ENCODE results near the gene CLEC4F. TPM values are rescaled to one million over a fixed set of nuclear protein-coding genes. Genes with fewer than 3 reads are reported as not detected.

The CLEC4F gene
- total and polyA plus RNA-seq, 2 of the 13 experiments (the other 11 are each of a cell fraction or from before 2014, with no cell fraction given) = 0.12 to 0.13 TPM

DNA sequence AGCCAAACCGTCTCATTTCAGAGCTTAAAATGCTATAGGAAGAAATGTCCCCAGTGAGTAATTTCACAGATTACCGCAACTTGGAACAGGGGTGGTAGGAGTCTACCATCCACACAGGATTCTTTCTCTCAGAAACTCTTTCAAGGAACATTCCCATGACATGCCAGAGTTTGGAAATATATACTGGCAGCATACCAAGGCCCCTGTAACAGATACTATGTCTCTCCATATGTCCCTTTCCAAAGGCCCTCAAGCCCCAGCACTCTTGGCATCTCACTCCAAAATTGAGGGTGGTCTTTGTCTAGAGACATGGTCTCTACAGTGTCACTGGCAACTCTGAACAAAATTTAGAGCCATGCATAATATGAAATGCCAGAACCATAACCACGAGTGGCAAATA lies 40.9 kb downstream of the CLEC4F start (continued):
- no peak for TF ChIP-seq ZNF44 (CRISPR knock-in tag; IDR thresholded peaks at IDR 0.05)
- no peak for TF ChIP-seq ATF3 (CRISPR knock-in tag; IDR thresholded peaks at IDR 0.05)

DNA sequence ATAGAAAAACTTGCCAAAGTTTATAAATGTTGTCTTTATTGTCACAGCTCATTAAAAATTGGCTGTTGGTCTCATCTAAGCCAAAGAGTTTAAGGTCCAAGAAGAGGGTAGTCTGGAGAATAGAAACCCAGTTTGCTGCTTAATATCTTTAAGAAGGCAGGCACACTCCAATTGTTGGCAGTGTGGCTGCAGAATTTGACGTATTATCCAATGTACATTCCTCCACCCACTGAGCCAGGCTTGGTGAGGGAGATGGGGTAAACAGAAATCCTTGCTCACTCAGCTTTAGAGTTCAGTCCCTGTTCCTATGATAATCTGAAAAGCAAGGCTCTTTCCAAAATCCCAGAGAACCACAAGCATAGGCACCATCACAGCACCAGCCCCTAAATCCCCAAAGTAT lies 41.7 kb downstream of the CLEC4F start:
- FAIRE-seq = no peak
- Histone ChIP-seq H3K4me2 (ENCODE audit: low read depth, low read length) (no peak overlapping the region), H3K9ac (ENCODE audit: insufficient read depth, low read depth, low read length) (no peak overlapping the region), H3K27me3 (ENCODE audit: control insufficient read depth in 1 of 2, insufficient read depth in 2 of 2, low read length in 2 of 2) (peaks cover 0 to 12% of the 10 kb centered on the region in 2 experiments; a peak in 2 of 5 replicates), H3K4me1 (ENCODE audit: insufficient read depth, low read length) (no peaks in the 10 kb centered on the region), H3K36me3 (replicated peaks in 1 of 2; ENCODE audit: control insufficient read depth in 1 of 2, insufficient read depth in 2 of 2, low read length in 2 of 2) (no peaks in the 10 kb centered on the region), H3K27ac (ENCODE audit: extremely low read length, insufficient read depth, low read length) (no peak overlapping the region), H2AFZ (ENCODE audit: low read length) (no peak overlapping the region), H3K4me3 (replicated peaks in 1 of 3; ENCODE audit: insufficient read depth in 1 of 3, low read depth in 2 of 3, low read length in 3 of 3) (no peak overlapping the region), H3K9me3 (ENCODE audit: low read length) (no peaks in the 10 kb centered on the region), H3K79me2 (ENCODE audit: insufficient read depth, low read length) (no peaks in the 10 kb centered on the region), H4K20me1 (ENCODE audit: insufficient read depth, low read length) (no peaks in the 10 kb centered on the region)
- ChIA-PET POLR2A (no interaction called here), CTCF (ENCODE audit: low intra/inter-chr PET ratio, low total read pairs) (no interaction called here)
- 16% methylated on average over 1 of the region's 1 CpG for WGBS (ENCODE audit: low lambda C conversion rate)
- BruUV-seq (replicated peaks) = no TSS peak
- DNase-seq (ENCODE audit: low spot score) = no peak
- in situ Hi-C loops (cut with HindIII; ENCODE audit: extremely low pct_ligation_motif_present, low pct_unique_long_range_greater_than_20kb) = no loop called here
- intact Hi-C loops (cut with micrococcal nuclease; ENCODE audit: unreplicated experiment) = no loop called here
- ATAC-seq = no peak
- TF ChIP-seq ZNF329 (CRISPR knock-in tag; IDR thresholded peaks at IDR 0.05; ENCODE audit: low read depth) (no peak), ZNF841 (CRISPR knock-in tag; IDR thresholded peaks at IDR 0.05; ENCODE audit: borderline replicate concordance) (no peak), ZNF616 (CRISPR knock-in tag; IDR thresholded peaks at IDR 0.05; ENCODE audit: low read depth) (no peak), ZNF343 (CRISPR knock-in tag; IDR thresholded peaks at IDR 0.05) (no peak), SRSF4 (IDR thresholded peaks at IDR 0.05; ENCODE audit: low read depth, low read length, poor library complexity, severe bottlenecking) (no peak), NPAS2 (CRISPR knock-in tag; IDR thresholded peaks at IDR 0.05; ENCODE audit: borderline replicate concordance) (no peak), MLLT10 (CRISPR knock-in tag; IDR thresholded peaks at IDR 0.05) (no peak), ZNF460 (CRISPR knock-in tag; IDR thresholded peaks at IDR 0.05; ENCODE audit: borderline replicate concordance) (no peak), HNF1B (CRISPR knock-in tag; IDR thresholded peaks at IDR 0.05) (no peak), KLF13 (CRISPR knock-in tag; IDR thresholded peaks at IDR 0.05) (no peak), CTCF (CRISPR knock-in tag; IDR thresholded peaks at IDR 0.05) (no peak), TP53 (CRISPR knock-in tag; conservative IDR thresholded peaks at IDR 0.05) (no peak)
- TF ChIP-seq, protein P1, sequence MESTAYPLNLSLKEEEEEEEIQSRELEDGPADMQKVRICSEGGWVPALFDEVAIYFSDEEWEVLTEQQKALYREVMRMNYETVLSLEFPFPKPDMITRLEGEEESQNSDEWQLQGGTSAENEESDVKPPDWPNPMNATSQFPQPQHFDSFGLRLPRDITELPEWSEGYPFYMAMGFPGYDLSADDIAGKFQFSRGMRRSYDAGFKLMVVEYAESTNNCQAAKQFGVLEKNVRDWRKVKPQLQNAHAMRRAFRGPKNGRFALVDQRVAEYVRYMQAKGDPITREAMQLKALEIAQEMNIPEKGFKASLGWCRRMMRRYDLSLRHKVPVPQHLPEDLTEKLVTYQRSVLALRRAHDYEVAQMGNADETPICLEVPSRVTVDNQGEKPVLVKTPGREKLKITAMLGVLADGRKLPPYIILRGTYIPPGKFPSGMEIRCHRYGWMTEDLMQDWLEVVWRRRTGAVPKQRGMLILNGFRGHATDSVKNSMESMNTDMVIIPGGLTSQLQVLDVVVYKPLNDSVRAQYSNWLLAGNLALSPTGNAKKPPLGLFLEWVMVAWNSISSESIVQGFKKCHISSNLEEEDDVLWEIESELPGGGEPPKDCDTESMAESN (CRISPR knock-in tag; conservative IDR thresholded peaks at IDR 0.05) = no peak
- TF ChIP-seq, protein P2, sequence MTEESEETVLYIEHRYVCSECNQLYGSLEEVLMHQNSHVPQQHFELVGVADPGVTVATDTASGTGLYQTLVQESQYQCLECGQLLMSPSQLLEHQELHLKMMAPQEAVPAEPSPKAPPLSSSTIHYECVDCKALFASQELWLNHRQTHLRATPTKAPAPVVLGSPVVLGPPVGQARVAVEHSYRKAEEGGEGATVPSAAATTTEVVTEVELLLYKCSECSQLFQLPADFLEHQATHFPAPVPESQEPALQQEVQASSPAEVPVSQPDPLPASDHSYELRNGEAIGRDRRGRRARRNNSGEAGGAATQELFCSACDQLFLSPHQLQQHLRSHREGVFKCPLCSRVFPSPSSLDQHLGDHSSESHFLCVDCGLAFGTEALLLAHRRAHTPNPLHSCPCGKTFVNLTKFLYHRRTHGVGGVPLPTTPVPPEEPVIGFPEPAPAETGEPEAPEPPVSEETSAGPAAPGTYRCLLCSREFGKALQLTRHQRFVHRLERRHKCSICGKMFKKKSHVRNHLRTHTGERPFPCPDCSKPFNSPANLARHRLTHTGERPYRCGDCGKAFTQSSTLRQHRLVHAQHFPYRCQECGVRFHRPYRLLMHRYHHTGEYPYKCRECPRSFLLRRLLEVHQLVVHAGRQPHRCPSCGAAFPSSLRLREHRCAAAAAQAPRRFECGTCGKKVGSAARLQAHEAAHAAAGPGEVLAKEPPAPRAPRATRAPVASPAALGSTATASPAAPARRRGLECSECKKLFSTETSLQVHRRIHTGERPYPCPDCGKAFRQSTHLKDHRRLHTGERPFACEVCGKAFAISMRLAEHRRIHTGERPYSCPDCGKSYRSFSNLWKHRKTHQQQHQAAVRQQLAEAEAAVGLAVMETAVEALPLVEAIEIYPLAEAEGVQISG (CRISPR knock-in tag; IDR thresholded peaks at IDR 0.05) = no peak

Data from HepG2 (cell line).